OCI-LY3 (cell line): ENCODE results near the gene ADGRA3.
A peak's percentile ranks its signal among the peaks of the same experiment; 100 is the strongest.

Experiments used
- H2AFZ ChIP-seq: fragments of 200-600, 300-600 bp; shearing (Covaris generic); 2 replicates; pipeline ENCODE4 v1.6.0; 2014; ENCODE audit warnings: antibody characterized with exemption, low read depth, low read length
- H3K27ac ChIP-seq: fragments of 200-600, 300-600 bp; sonication (generic); 2 replicates; pipeline ENCODE4 v1.5.1; 2014; ENCODE audit warnings: mild to moderate bottlenecking, low read length, moderate library complexity, mixed read lengths
- H3K27me3 ChIP-seq: fragments of 200-600, 300-600 bp; sonication (generic); 2 replicates; pipeline ENCODE4 v1.6.1; 2014; ENCODE audit warnings: low read depth, low read length, mixed read lengths
- H3K36me3 ChIP-seq: fragments of 200-600, 300-600 bp; sonication (generic); replicated peaks from 2 replicates; pipeline ENCODE3; 2014; ENCODE audit warnings: low read depth, low read length, mixed read lengths
- H3K4me1 ChIP-seq: fragments of 300-600, 200-600 bp; sonication (generic); 2 replicates; pipeline ENCODE4 v1.6.1; 2014; ENCODE audit warnings: low read length, mixed read lengths
- H3K4me2 ChIP-seq: fragments of 200-600, 300-600 bp; sonication (generic); 2 replicates; pipeline ENCODE4 v1.6.1; 2014; ENCODE audit warnings: low read length, mixed read lengths
- H3K4me3 ChIP-seq: fragments of 300-600, 200-600 bp; sonication (generic); 2 replicates; pipeline ENCODE4 v1.5.1; 2014; ENCODE audit warnings: antibody characterized with exemption, mild to moderate bottlenecking, low read length, moderate library complexity
- H3K79me2 ChIP-seq: fragments of 300-600, 200-600 bp; shearing (Covaris generic); 2 replicates; pipeline ENCODE4 v1.6.1; 2014; ENCODE audit warnings: mild to moderate bottlenecking, low read length, mixed read lengths
- H3K9ac ChIP-seq: fragments of 300-600, 200-600 bp; shearing (Covaris generic); 2 replicates; pipeline ENCODE4 v1.6.0; 2014; ENCODE audit warnings: mild to moderate bottlenecking, low read length, moderate library complexity
- H3K9me3 ChIP-seq: fragments of 200-600, 300-600 bp; shearing (Covaris generic); 2 replicates; pipeline ENCODE4 v1.6.1; 2014; ENCODE audit warnings: low read length, mixed read lengths; ENCODE audit not compliant: insufficient read depth
- H4K20me1 ChIP-seq: fragments of 200-600, 300-600 bp; sonication (generic); 2 replicates; pipeline ENCODE4 v1.6.1; 2016; ENCODE audit warnings: low read length, mixed read lengths; ENCODE audit not compliant: insufficient read depth
- EZH2phosphoT487 ChIP-seq: fragments of 200-600 bp; shearing (Covaris generic); IDR thresholded peaks from 2 replicates; pipeline ENCODE4 v1.6.1; 2018; ENCODE audit warnings: antibody characterized with exemption, mixed run types, low read depth
- TF ChIP-seq, protein P1 (sequence below): fragments of 200-600, 300-600 bp; sonication (generic); IDR thresholded peaks from 2 replicates; pipeline ENCODE4 v1.5.1; 2014; ENCODE audit warnings: antibody characterized with exemption, low read length, low read depth

The ADGRA3 gene

DNA sequence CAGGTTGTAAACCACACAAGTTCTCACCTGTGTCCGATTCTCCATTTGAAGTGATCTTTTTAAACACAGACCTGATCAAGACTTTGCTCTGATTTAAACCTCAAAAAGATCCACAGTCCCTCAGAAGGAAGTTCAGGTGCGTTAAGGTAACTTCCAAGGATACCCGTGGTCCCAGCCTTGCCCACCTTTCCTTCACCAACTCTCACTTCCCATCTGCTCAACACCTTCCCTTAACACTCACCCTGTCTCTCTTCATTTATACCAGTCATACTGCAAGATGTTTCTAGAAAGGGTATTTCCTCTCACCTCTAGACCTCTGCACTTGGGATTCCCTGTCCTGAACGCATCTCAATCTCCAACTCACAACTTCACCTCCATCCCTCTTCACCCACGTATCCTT, 49.9 kb downstream of the ADGRA3 start:
- H4K20me1 ChIP-seq = no peaks in the 10 kb centered on the region
- TF ChIP-seq, protein P1, sequence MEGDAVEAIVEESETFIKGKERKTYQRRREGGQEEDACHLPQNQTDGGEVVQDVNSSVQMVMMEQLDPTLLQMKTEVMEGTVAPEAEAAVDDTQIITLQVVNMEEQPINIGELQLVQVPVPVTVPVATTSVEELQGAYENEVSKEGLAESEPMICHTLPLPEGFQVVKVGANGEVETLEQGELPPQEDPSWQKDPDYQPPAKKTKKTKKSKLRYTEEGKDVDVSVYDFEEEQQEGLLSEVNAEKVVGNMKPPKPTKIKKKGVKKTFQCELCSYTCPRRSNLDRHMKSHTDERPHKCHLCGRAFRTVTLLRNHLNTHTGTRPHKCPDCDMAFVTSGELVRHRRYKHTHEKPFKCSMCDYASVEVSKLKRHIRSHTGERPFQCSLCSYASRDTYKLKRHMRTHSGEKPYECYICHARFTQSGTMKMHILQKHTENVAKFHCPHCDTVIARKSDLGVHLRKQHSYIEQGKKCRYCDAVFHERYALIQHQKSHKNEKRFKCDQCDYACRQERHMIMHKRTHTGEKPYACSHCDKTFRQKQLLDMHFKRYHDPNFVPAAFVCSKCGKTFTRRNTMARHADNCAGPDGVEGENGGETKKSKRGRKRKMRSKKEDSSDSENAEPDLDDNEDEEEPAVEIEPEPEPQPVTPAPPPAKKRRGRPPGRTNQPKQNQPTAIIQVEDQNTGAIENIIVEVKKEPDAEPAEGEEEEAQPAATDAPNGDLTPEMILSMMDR = no peak
- TF ChIP-seq EZH2phosphoT487 = no peak
- H3K27ac ChIP-seq = no peak overlapping the region
- no peaks in the 10 kb centered on the region for H3K27me3 ChIP-seq
- no peak overlapping the region for H2AFZ ChIP-seq
- H3K4me2 ChIP-seq = no peak overlapping the region
- no peaks in the 10 kb centered on the region for H3K79me2 ChIP-seq
- H3K9me3 ChIP-seq = no peaks in the 10 kb centered on the region
- H3K4me3 ChIP-seq = no peak overlapping the region
- no peak overlapping the region for H3K9ac ChIP-seq
- H3K36me3 ChIP-seq = no peaks in the 10 kb centered on the region
- H3K4me1 ChIP-seq = 0 out of 2 replicates have a peak, but pooled peaks cover 4% of the 10 kb centered on the region

DNA sequence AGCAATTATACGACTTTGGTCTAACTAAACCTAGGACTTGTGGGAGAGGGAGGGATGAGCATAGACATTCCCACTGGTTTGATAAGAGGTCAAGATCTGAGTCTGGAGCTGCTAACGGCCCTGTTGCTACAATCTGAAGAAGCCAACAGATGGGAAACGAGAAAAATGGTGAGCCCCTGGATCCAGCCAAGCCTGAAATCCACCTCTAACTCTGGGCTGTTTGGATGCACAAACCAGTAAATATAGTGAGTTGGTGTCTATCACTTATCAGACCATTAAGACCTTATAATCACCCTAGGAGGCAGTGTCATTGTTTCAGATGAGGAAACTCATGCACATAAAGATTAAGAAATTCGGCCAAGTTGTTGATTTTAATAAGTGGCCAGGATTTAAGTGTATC, 50.5 kb downstream of the ADGRA3 start:
- H3K9ac ChIP-seq = no peak overlapping the region
- no peak overlapping the region for H3K27ac ChIP-seq
- H3K36me3 ChIP-seq = no peaks in the 10 kb centered on the region
- H4K20me1 ChIP-seq = no peaks in the 10 kb centered on the region
- no peaks in the 10 kb centered on the region for H3K27me3 ChIP-seq
- no peaks in the 10 kb centered on the region for H3K4me1 ChIP-seq
- TF ChIP-seq EZH2phosphoT487 = no peak
- TF ChIP-seq, protein P1 = no peak
- no peak overlapping the region for H3K4me2 ChIP-seq
- no peaks in the 10 kb centered on the region for H3K9me3 ChIP-seq
- no peak overlapping the region for H3K4me3 ChIP-seq
- H2AFZ ChIP-seq = no peak overlapping the region
- H3K79me2 ChIP-seq = no peaks in the 10 kb centered on the region

DNA sequence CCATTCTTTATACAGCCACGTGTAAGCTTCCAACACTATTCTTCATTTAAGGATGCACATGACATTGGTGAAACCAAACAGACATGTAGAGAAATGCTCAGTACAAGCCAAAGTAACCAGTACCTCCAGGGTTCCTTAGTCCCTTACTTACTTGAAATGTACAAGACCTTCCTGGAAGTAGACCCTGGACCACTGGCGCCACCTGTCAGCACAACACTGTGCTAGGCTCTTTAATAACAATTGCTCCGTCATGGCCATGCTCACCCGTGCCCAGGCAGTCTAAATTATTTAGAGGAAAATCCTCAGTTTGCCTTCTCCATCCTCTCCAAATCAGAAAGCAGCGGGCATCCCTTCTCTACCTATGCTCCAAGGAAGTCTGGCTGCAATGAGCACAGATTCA, 52.7 kb downstream of the ADGRA3 start:
- no peak for TF ChIP-seq EZH2phosphoT487
- TF ChIP-seq, protein P1 = peak; percentile 18
- no peak overlapping the region for H3K4me3 ChIP-seq

DNA sequence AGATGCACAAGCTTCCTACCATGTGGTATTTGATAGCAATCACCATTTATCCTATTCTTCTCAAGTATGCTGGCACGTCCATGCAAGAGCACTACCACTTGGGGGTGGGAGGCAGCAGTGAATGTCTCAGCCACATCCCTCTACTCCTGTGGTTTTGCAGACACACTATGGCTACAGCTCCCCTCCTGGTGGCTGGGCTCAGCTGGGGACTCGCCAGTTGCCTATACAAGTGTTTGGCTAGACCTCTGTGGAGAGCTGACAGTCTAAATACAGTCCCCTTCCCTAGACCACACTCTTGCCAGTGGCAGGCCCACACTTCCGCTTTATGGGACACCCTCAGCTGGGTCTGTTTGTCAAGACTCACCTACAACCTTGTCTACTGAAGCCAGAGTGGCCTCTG, 53.2 kb downstream of the ADGRA3 start:
- H3K4me2 ChIP-seq = no peak overlapping the region
- no peaks in the 10 kb centered on the region for H3K9me3 ChIP-seq
- no peaks in the 10 kb centered on the region for H4K20me1 ChIP-seq
- no peak overlapping the region for H3K4me3 ChIP-seq
- no peaks in the 10 kb centered on the region for H3K36me3 ChIP-seq
- no peak overlapping the region for H2AFZ ChIP-seq
- TF ChIP-seq, protein P1 = no peak
- no peak for TF ChIP-seq EZH2phosphoT487
- no peak overlapping the region for H3K27ac ChIP-seq
- H3K4me1 ChIP-seq = no peaks in the 10 kb centered on the region
- H3K79me2 ChIP-seq = no peaks in the 10 kb centered on the region
- H3K9ac ChIP-seq = no peak overlapping the region
- no peaks in the 10 kb centered on the region for H3K27me3 ChIP-seq

More for the DNA sequence above, 52.7 kb downstream of the ADGRA3 start:
- Histone ChIP-seq H3K27me3 (no peaks in the 10 kb centered on the region), H4K20me1 (no peaks in the 10 kb centered on the region), H3K4me1 (no peaks in the 10 kb centered on the region), H3K4me2 (no peak overlapping the region), H3K9me3 (no peaks in the 10 kb centered on the region), H3K79me2 (no peaks in the 10 kb centered on the region), H3K36me3 (no peaks in the 10 kb centered on the region), H3K9ac (no peak overlapping the region), H2AFZ (no peak overlapping the region), H3K27ac (no peak overlapping the region)
